ENCODE measurements around the gene MBD3L2B.

MBD3L2B gene

GRCh38 chr19:7007859-7008258 lies 13.4 kb downstream of the MBD3L2B start:
- Histone ChIP-seq H3K36me3 (ENCODE audit: control insufficient read depth in 2 of 2, insufficient read depth in 1 of 2, low read length in 2 of 2) (no peaks in the 10 kb centered on the region), H3K27ac (ENCODE audit: extremely low read depth, low read depth, low read length) (no peak overlapping the region), H3K4me3 (ENCODE audit: low read depth, low read length) (no peak overlapping the region), H3K4me1 (ENCODE audit: control insufficient read depth, insufficient read depth, low read length) (no peaks in the 10 kb centered on the region), H3K9me3 (ENCODE audit: control insufficient read depth, insufficient read depth, low read depth, low read length) (no peaks in the 10 kb centered on the region)
- ChIA-PET CTCF (no interaction called here), POLR2A (no interaction called here)
- no peak for TF ChIP-seq ZBTB48 (tag by site-specific recombination; IDR thresholded peaks at IDR 0.05)
- TF ChIP-seq ZNF211 (tag by site-specific recombination; IDR thresholded peaks at IDR 0.05; ENCODE audit: low read depth) = no peak
- no peak for TF ChIP-seq ZNF169 (tag by site-specific recombination; IDR thresholded peaks at IDR 0.05)

- H3K9me3 ChIP-seq (ENCODE audit: control insufficient read depth, insufficient read depth, low read depth, low read length) = no peaks in the 10 kb centered on the region
- no peak for TF ChIP-seq ZBTB26 (tag by site-specific recombination; optimal IDR thresholded peaks at IDR 0.05)
- TF ChIP-seq ZNF274 (IDR thresholded peaks at IDR 0.05; ENCODE audit: low read length) = no peak
- TF ChIP-seq ZNF274 (tag by site-specific recombination; IDR thresholded peaks at IDR 0.05; ENCODE audit: borderline replicate concordance) = no peak
- no peak for TF ChIP-seq ZNF548 (tag by site-specific recombination; IDR thresholded peaks at IDR 0.05)
- TF ChIP-seq MEIS1 (CRISPR knock-in tag; IDR thresholded peaks at IDR 0.05; ENCODE audit: borderline replicate concordance) = no peak
- TF ChIP-seq SP7 (tag by site-specific recombination; IDR thresholded peaks at IDR 0.05) = no peak
- no peaks in the 10 kb centered on the region for H3K4me1 ChIP-seq (ENCODE audit: control insufficient read depth, insufficient read depth, low read length)
- H3K4me3 ChIP-seq (ENCODE audit: low read depth, low read length) = no peak overlapping the region
- POLR2A ChIA-PET = no interaction called here
- CTCF ChIA-PET = no interaction called here
- H3K27ac ChIP-seq (ENCODE audit: extremely low read depth, low read depth, low read length) = no peak overlapping the region
- H3K36me3 ChIP-seq (ENCODE audit: control insufficient read depth in 2 of 2, insufficient read depth in 1 of 2, low read length in 2 of 2) = no peaks in the 10 kb centered on the region
These were observed 15.0 kb downstream of the MBD3L2B start for GRCh38 chr19:7006135-7006704.

- TF ChIP-seq SALL2 (tag by site-specific recombination; IDR thresholded peaks at IDR 0.05; ENCODE audit: borderline replicate concordance) (no peak), PATZ1 (tag by site-specific recombination; IDR thresholded peaks at IDR 0.05) (no peak), ZBTB17 (tag by site-specific recombination; IDR thresholded peaks at IDR 0.05) (no peak), KLF7 (tag by site-specific recombination; IDR thresholded peaks at IDR 0.05; ENCODE audit: borderline replicate concordance) (no peak), ZNF792 (tag by site-specific recombination; IDR thresholded peaks at IDR 0.05) (no peak), ZNF169 (tag by site-specific recombination; IDR thresholded peaks at IDR 0.05) (no peak), ZNF830 (tag by site-specific recombination; IDR thresholded peaks at IDR 0.05; ENCODE audit: low read depth) (no peak), REST (tag by site-specific recombination; IDR thresholded peaks at IDR 0.05) (no peak), ZNF223 (tag by site-specific recombination; IDR thresholded peaks at IDR 0.05) (no peak), TRIM28 (IDR thresholded peaks at IDR 0.05; ENCODE audit: borderline replicate concordance, low read length) (no peak)
- Histone ChIP-seq H3K36me3 (ENCODE audit: control insufficient read depth in 2 of 2, insufficient read depth in 1 of 2, low read length in 2 of 2) (no peaks in the 10 kb centered on the region), H3K4me1 (ENCODE audit: control insufficient read depth, insufficient read depth, low read length) (no peaks in the 10 kb centered on the region), H3K4me3 (ENCODE audit: low read depth, low read length) (no peak overlapping the region), H3K27ac (ENCODE audit: extremely low read depth, low read depth, low read length) (no peak overlapping the region), H3K9me3 (ENCODE audit: control insufficient read depth, insufficient read depth, low read depth, low read length) (no peaks in the 10 kb centered on the region)
- ChIA-PET POLR2A (interaction anchor here (1.2 kb wide), 1 partner anchor 65 kb away, joined by 4 read pairs; the partner anchor contains the start of gene ZNF557), CTCF (no interaction called here)
These were observed 16.8 kb downstream of the MBD3L2B start for GRCh38 chr19:7004313-7004931.

All from HEK293 (cell line).